Measurements from ENCODE around the gene CD99.
"Not testable (repeated sequence)": the region's sequence is repeated elsewhere in the genome, so short reads cannot be mapped to it uniquely, and the experiment has no call there.

Gene CD99

DNA sequence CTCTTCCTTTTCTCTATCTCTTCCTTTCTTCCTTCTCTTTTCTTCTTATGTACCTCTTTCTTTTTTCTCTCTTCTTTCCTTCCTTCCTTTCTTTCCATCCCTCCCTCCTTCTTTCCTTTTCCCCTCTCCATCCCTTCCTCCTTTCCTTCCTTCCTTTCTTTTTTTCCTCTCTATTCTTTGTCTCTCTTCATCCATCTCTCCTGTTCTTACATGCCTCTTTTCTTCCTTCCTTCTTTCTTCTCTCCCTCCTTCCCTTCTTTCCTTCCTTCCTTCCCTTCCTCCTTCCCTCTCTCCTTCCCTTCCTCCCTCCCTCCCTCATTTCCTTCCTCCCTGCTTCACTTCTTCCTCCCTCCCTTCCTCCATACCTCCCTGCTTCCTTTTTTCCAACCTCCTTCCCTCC is 41.6 kb downstream of the CD99 start:
- no peak for DNase-seq

DNA sequence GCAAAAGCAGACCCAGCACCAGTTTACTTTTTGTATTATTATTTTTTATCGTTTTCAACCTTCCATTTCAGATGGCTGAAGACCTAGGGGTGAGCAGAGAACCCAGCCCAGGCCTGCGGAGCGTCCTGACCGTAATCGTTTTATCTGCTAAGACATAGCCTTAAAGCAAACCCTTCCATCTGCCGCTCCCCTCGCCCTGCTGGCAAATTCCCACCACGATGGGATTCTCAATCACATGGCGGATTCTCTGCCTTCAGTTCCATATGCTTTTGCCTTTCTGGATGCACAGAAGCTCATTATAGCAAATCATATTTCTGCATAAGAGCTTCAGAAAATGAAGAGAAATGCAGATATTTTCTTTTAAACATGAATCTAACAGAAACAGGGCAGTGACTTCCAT is 42.2 kb downstream of the CD99 start:
- no peak for DNase-seq

DNA sequence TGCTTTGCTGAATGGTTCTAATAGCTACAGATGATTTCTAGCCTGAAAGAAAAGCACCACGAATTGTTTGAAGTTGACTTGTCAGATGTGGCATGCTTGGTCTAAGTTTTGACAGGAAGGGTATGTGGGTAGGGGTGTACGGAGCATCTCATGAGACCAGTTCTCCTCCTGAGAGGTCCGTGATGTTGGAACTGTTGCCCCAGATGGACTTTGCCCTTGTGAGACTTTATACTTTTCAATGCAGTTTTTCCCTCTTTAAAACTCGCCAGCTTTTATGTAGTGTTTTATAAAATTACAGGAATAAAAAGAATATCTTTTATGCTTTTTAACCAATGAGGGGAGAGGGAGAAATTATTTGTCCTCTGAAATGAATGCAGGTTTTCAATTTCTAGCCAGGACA is 44.2 kb downstream of the CD99 start:
- no peak for DNase-seq

DNA sequence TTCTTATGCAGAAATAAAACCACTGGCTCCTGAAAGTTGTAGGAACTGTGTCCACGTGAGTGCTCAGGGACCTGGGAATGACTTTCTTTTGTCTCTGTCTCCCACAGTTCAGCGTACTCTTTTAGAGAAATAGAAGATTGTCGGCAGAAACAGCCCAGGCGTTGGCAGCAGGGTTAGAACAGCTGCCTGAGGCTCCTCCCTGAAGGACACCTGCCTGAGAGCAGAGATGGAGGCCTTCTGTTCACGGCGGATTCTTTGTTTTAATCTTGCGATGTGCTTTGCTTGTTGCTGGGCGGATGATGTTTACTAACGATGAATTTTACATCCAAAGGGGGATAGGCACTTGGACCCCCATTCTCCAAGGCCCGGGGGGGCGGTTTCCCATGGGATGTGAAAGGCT is 49.6 kb downstream of the CD99 start:
- no peak for DNase-seq

DNA sequence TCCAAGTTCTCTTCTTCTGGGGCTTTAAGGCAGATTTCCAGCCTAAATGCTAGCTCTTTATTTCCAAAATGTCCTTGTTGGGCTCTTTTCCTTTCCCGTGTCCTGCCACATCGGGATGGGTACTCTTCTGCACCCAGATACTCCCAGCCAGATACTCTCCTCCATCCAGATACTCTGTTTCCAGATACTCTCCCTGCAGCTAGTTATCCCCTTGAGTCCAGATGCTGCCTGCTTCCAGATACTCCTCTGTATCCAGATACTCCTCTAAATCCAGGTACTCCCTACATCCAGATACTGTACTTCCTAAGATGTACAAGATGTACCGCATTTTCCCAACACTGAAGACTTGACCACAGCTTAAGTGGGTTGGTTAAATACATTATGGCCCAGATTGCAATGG is 50.3 kb downstream of the CD99 start:
- DNase-seq = no peak

DNA sequence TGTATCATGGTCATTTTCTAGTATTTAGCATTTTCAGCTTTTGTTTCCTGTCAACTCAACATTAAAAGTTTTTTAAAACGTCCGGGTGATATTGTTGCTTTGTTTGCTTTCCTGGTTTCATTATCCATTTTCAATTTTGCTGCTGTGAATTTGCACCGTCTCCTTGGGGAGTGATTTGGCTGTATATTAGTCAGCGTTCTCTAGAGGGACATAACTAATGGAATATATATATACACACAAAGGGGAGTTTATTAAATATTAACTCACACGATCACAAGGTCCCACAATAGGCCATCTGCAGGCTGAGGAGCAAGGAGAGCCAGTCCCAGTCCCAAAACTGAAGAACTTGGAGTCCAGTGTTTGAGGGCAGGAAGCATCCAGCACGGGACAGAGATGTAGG is 55.2 kb downstream of the CD99 start:
- DNase-seq = not testable (repeated sequence)

DNA sequence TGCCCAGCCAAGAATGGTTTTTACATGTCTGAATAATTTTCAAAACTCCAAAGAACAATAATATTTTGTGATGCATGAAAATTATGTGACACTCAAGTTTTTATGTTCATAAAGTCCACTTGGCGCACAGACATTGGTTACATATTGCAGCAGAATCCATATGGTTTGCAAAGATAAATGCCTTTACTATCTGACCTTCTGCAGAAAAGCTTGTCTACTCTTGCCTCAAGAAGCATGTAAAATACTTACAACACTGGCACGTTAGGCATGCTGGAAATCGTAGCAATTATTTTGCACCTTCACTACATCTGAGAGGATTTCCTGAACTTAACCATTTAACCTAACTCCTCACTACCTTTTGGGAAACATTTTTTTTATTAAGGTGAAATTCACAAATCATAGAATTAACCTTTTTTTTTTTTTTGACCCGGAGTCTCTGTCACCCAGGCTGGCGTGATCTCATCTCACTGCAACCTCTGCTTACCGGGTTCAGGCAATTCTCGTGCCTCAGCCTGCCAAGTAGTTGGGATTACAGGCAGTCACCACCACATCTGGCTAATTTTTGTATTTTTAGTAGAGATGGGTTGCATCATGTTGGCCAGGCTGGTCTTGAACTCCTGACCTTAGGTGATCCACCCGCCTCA is 57.2 kb downstream of the CD99 start:
- DNase-seq = no peak

DNA sequence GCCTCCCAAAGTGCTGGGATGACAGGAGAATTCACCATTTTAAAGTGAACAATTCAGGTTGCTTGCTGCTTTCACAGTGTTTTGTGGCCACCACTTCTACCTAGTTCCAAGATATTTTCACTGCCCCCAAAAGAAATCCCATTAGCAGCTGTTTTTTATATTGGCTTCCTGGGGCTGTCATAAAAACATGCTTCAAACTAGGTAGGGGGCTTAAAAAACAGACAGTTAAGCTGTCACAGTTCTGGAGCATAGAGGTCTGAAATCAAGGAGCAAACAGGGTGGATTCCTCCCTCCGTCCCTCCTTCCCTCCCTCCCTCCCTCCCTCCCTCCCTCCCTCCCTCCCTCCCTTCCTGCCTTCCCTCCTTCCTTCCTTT is 57.7 kb downstream of the CD99 start:
- DNase-seq = no peak

DNA sequence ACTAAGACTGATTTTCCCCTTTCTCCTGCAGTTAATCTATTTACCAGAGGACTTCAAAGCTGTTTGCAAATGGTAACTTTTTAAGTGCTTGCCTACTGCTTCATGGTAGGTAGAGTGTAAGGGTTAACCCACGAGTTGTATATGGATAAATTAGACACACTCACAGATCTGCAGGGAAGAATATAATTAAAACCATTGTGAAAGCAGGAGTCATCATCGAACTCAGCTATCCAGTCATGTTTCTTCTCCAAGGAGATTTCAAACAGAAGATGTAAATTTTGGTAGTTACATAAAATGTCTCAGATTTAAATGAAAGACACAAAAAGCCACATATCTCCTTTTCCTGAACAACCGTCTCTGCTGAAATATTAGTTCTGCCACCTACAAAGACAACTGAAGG is 60.2 kb downstream of the CD99 start:
- DNase-seq = no peak

DNA sequence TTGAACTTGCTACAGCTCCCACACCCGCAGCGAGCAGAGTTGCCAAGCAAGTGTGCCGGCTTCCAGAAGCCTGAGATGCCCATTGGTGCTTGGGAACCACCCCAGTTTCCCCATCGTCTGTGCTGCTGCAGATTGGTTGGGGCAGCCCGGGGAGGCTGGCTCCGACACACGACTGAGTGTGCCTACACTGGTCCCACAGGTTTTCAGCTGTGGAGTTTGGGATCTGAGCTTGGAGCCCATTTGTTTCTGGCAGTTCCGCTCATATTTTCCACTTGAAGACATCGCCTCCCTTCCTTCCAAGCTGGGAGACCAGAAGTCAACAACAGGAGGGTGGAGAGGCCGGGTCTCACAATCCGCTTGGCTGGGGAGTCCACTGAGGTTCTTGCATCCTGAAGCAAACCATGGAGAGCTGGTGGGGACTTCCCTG is 60.8 kb downstream of the CD99 start, which contains the start of gene XG:
Gene XG, plus strand, starts transcription at position 167 of the 427 bp plus-strand sequence. Its CDS starts 235 bp downstream, at position 402.
- DNase-seq = not testable (repeated sequence)

DNA sequence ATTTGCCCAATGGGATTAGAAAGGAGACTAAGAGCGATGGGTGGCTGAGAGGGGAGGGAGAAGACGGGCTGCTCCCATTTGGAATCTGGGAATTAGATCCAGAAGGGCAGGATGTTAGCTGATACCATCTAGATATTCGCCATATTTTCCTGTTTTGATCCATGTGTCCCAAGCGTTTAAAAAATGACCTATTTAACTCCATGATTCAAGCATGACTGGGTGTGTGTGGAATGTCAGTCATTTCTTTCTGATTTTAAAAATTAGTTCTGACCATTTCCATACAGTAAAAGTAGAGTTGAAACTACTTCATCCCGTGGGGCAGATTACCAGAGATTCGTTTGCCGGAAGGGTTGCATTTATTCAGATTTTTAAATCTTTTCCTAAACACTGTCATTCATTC is 61.3 kb downstream of the CD99 start:
- DNase-seq = not testable (repeated sequence)

DNA sequence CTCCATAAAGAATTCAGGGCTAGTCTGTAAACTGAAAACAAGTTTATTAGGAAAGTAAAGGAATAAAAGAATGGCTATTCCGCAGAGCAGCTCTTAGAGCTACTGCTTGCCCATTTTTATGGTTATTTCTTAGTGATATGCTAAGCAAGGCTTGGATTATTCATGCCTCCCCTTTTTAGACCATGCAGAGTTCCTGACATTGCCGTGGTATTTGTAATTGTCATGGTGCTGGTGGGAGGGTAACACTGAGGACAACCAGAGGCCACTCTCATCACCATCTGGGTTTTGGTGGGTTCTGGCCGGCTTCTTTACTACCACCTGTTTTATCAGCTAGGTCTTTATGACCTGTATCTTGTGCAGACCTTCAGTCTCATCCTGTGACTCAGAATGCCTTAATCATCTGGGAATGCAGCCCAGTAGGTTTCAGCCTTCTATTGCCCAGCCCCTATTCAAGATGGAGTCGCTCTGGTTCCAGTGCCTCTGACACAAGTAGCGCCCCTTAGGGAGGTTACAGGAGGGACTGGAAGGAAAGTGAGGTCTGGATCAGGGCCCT is 64.1 kb downstream of the CD99 start:
- not testable (repeated sequence) for DNase-seq

DNA sequence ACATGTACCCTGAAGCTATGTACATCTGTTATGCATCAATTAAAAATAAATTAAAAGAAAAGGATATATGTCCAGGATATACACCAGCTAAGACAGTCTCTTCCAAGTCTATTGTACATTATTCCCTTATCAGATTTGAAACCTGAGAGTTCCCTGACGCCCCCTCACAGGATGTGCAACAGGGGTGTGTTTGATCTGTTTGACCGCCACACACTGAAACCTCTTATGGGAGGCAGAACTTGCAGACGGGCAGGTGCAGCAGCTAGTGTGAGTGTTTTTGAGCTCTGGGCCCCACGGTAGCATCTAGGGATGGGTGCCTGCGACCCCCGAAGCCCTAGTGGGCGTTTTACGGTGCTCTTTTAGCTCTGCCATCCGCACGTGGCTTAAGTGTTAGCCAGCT is 65.5 kb downstream of the CD99 start:
- no peak for DNase-seq

DNA sequence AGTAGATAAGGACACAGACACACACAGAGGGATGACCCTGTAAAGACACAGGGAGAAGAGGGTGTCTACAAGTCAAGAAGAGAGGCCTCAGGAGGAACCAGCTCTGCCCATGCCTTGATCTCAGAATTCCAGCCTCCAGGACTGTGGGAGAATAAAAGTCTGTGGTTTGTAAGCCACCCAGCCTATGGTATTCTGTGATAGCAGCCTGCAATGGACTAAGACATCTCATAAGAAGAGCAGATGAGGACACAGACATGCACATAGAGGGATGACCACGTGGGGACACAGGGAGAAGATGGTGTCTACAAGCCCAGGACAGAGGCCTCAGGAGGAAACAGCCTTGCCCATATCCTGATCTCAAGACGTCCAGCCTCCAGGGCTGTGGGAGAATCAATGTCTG is 70.2 kb downstream of the CD99 start:
- DNase-seq = no peak

DNA sequence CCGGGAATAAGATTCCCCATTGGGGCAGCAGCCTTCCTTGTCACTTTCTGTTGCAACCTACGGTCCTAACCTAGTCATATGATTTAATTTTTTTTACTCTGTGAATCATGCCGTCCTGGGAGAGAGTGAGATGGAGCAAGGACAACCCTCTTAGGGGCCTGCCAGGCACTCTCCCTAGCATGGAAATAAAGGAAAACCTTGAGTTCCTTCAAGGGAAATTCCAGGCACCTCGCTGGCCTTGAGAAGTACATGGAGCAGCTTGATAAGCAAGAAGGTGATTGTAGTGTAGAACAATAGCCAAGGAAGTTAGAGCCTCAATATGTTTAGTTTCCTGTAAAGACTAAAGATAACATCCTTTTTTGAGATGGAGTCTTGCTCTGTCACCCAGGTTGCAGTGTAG is 71.6 kb downstream of the CD99 start:
- not testable (repeated sequence) for DNase-seq

DNA sequence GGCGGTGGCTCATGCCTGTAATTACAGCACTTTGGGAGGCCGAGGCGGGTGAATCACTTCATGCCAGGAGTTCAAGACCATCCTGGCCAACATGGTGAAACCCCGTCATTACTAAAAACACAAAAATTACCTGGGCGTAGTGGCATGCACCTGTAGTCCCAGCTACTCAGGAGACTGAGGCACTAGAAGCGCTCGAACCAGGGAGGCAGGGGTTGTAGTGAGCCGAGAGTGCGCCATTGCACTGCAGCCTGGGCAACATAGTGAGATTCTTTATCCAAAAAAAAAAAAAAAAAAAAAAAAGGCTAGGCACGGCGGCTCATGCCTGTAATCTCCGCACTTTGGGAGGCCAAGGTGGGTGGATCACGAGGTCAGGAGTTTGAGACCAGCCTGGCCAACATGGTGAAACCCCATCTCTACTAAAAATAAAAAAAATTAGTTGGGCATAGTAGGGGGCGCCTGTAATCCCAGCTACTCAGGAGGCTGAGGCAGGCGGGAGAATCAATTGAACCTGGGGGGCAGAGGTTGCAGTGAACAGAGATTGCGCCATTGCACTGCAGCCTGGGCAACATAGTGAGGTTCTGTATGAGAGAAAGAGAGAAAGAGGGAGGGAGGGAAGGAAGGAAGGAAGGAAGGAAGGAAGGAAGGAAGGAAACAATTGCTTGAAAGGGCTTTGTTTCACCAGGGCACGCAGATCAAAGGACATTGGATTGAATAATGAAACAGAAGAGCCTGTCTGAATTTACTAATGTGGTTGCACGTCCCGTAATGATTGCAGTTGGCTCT is 73.9 kb downstream of the CD99 start:
- not testable (repeated sequence) for DNase-seq

DNA sequence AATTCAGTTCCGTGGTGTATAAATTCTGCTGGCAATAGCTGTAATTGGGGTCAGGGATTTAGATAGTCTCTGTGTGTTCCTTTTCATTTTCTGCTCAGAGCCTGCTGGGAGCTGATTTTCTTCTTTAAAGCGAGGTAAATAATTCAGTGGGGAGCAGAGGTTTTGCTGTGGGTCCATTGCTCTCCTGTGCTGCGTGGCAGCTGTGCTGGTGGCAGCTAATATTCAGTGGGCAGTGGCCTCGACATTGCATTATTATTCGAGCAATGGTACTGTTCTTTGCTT is 74.4 kb downstream of the CD99 start:
- no peak for DNase-seq

DNA sequence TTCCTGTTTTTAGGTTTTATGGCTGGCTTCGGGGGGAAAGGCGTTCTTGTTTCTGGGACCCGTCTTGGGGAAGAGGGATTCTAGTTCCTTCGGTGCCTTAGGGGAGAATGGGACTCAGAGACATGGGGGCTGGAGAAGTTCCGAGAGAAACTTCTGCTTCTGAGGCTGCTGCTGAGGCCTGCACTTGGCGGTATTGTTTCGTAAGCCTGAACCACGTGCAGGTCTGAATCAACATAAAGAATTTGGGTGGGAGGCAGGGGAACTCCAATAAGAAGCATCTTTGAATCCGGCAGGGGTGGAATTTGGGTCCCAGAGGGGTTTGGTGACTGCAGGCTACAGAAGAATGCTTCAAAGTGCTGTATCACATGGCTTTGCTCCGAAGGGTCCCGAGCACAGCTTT is 75.8 kb downstream of the CD99 start:
- no peak for DNase-seq

DNA sequence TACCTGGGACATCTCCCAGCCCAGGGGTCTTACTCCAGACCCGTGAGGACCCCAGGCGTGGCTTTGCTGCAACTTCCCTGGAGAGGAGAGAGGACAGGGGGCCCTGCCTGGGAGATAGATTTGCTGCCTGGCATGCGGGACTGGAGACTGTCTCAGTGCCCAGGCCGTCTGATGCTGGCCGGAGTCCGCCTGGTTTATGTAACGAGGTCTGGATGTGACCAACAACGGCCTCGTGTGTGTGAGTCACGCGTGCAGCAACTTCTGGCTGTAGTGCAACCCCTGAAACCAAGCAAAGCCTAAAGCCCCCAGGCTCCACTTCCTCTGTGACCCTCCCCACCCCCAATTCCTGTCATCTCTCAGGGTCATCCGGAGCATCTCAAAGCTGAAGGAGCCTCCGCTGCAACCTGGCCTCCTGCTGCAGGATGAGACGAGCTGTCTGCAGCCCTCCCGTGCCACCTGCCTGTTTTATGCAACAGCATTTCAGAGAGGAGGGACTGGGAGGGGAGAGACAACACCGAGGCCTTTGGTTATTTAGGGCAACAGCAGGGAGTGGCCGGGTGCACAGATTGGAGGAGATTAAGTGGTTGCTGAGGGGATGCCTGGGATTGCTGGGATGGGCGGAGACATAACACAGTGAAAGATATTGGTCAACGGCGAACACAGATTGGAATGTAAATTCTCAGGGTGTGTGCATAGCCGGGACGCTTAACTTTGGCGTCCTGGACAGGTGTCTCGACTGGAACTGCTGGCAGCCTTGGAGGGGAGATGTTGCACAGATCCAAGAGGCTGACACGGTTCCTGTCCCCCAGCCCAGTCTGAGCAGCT is 76.7 kb downstream of the CD99 start:
- DNase-seq = no peak

DNA sequence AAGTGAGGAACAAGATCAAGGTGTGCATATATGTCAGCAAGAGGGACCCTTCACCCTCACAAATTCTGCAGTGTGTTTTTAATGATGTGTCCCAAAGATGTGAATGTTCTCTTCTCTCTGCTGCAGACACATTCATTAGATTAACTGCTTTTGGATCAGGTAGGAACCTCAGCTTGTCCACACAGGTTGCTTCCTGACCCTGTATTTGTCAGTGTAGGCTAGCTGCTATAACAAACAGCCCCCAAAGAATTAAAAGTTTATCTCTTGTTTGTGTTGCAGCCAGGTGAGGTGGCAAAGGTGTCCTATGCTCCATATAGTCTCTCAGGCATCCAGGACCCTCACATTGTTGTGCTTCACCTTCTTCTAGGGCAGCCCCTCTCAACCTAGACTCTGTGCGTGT is 78.5 kb downstream of the CD99 start:
- no peak for DNase-seq

DNA sequence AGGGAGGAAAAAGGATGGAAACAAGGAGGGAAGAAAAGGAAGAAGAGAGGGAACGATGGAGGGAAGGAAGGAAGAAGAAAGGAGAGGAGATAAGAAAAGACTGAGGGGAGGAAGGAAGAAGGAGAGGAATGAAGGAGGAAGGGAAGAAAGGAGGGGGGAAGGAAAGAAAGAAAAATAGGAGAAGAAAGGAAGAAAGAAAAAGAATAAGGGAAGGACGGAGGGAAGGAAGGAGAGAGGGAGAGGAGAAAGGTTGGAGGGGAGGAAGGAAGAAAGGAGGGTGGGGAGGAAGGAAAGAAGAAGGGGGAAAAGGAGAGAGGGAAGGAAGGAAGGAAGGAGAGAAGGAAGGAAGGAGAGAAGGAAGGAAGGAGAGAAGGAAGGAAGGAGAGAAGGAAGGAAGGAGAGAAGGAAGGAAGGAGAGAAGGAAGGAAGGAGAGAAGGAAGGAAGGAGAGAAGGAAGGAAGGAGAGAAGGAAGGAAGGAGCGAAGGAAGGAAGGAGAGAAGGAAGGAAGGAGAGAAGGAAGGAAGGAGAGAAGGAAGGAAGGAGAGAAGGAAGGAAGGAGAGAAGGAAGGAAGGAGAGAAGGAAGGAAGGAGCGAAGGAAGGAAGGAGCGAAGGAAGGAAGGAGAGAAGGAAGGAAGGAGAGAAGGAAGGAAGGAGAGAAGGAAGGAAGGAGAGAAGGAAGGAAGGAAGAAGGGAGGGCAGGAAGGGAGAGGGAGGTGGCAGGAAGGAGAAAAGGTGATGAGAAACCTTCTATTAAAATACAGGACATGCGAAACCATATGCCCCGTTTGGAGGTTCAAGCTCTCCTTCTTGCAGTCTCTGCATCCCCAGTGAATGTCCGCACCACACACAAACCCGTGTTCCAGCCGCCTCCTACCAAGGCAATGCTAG is 82.3 kb downstream of the CD99 start:
- DNase-seq = not testable (repeated sequence)

DNA sequence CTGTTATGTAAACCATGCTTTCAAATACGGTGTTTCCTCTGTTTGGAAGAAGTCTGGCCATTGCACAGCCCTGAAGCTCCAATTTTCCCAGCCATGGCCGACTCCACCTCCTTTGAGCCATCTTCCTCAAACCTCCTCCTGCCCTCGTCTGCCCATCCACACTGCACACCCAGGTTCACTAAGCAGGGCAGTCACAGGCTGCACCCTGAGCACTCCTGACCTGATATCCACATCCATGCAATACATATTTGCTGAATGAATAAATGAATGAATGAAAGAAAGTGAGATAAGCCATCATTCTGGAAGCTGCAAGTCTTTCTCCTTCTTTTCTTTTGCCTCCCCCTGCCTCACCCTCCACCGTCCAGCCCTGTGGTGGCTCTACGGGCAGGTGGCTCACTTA is 83.0 kb downstream of the CD99 start:
- DNase-seq = no peak

DNA sequence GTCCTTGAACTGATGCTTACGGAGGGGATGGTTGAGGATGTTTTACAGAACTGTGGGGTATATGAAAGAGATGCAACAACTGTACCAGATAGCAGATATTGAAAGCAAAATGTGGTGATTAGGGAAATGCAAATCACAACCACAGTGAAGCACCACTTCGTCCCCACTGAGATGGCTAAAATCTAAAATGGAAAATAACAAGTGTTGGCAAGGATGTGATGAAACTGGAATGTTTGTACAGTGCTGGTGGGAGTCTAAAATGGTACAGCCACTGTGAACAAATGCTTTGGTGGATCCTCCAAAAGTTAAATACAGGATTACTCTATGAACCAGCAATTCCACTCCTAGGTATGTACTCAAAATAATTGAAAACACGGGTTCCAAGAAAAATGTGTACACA is 83.7 kb downstream of the CD99 start:
- no peak for DNase-seq
